ENCODE results near the gene ACSL5.
"Not testable (repeated sequence)": the region's sequence is repeated elsewhere in the genome, so short reads cannot be mapped to it uniquely, and the experiment has no call there.

Gene ACSL5

GRCh38 chr10:112374724-112375541, 1.0 kb downstream of the ACSL5 start:
- DNase-seq (ENCODE audit: low spot score): no peak

GRCh38 chr10:112375721-112376395, 1.9 kb downstream of the ACSL5 start:
- peak; percentile 69 for DNase-seq (ENCODE audit: low spot score)

GRCh38 chr10:112376396-112376790, 2.5 kb downstream of the ACSL5 start:
- DNase-seq (ENCODE audit: low spot score): no peak

- DNase-seq (ENCODE audit: low spot score): not testable (repeated sequence)
Observed at GRCh38 chr10:112377116-112377515, 3.2 kb downstream of the ACSL5 start.

GRCh38 chr10:112379635-112380296, 5.8 kb downstream of the ACSL5 start:
- DNase-seq (ENCODE audit: low spot score): peak; percentile 84

GRCh38 chr10:112382515-112383235, 8.8 kb downstream of the ACSL5 start:
- DNase-seq (ENCODE audit: low spot score): no peak

GRCh38 chr10:112383325-112383724, 9.4 kb downstream of the ACSL5 start:
- DNase-seq (ENCODE audit: low spot score): peak; percentile 86

GRCh38 chr10:112384141-112384540, 10.2 kb downstream of the ACSL5 start:
- no peak for DNase-seq (ENCODE audit: low spot score)

- no peak for DNase-seq (ENCODE audit: low spot score)
Observed at GRCh38 chr10:112385201-112385600, 11.3 kb downstream of the ACSL5 start.

GRCh38 chr10:112388056-112388455, 14.1 kb downstream of the ACSL5 start:
- DNase-seq (ENCODE audit: low spot score): not testable (repeated sequence)

- no peak for DNase-seq (ENCODE audit: low spot score)
Observed at GRCh38 chr10:112388548-112388947, 14.6 kb downstream of the ACSL5 start.

- peak; percentile 89 for DNase-seq (ENCODE audit: low spot score)
Observed at GRCh38 chr10:112389271-112389822, 15.4 kb downstream of the ACSL5 start.

- DNase-seq (ENCODE audit: low spot score): no peak
Observed at GRCh38 chr10:112390125-112390703, 16.3 kb downstream of the ACSL5 start.

GRCh38 chr10:112393341-112393740, 19.4 kb downstream of the ACSL5 start:
- DNase-seq (ENCODE audit: low spot score): no peak

GRCh38 chr10:112393827-112394226, 19.9 kb downstream of the ACSL5 start:
- DNase-seq (ENCODE audit: low spot score): no peak

- peak; percentile 70 for DNase-seq (ENCODE audit: low spot score)
Observed at GRCh38 chr10:112394475-112394875, 20.6 kb downstream of the ACSL5 start.

- no peak for DNase-seq (ENCODE audit: low spot score)
Observed at GRCh38 chr10:112395809-112396530, 22.1 kb downstream of the ACSL5 start.

GRCh38 chr10:112397592-112397991, 23.7 kb downstream of the ACSL5 start:
- DNase-seq (ENCODE audit: low spot score): no peak

- no peak for DNase-seq (ENCODE audit: low spot score)
Observed at GRCh38 chr10:112402917-112403316, 29.0 kb downstream of the ACSL5 start.

- DNase-seq (ENCODE audit: low spot score): no peak
Observed at GRCh38 chr10:112404617-112405016, 30.7 kb downstream of the ACSL5 start.

GRCh38 chr10:112406806-112407205, 32.9 kb downstream of the ACSL5 start:
- not testable (repeated sequence) for DNase-seq (ENCODE audit: low spot score)

All from LoVo (cell line).